Activated CD4-positive, alpha-beta T cell treated with anti-CD3 and anti-CD28 coated beads, Interleukin-2, amount 10 ng/mL, durations not matched to agents 24 days and 14 days (primary cell): Measurements from ENCODE around the gene SLC26A4. TPM values are rescaled to one million over a fixed set of nuclear protein-coding genes. Genes with fewer than 3 reads are reported as not detected.

Source experiments
- DNase-seq: peaks from one replicate; pipeline ENCODE4 v3.0.0; 2022
- H3K27ac Mint-ChIP-seq: one replicate; pipeline ENCODE4 v1.8.0; 2022; ENCODE audit warnings: mild to moderate bottlenecking, mixed read lengths
- H3K27me3 Mint-ChIP-seq: one replicate; pipeline ENCODE4 v1.8.0; 2022; ENCODE audit warnings: mixed read lengths
- H3K36me3 Mint-ChIP-seq: one replicate; pipeline ENCODE4 v1.8.0; 2022; ENCODE audit warnings: low read depth, mild to moderate bottlenecking, mixed read lengths
- H3K4me1 Mint-ChIP-seq: one replicate; pipeline ENCODE4 v1.8.0; 2021; ENCODE audit warnings: mixed read lengths
- H3K4me3 Mint-ChIP-seq: one replicate; pipeline ENCODE4 v1.8.0; 2022; ENCODE audit warnings: mild to moderate bottlenecking, moderate library complexity, mixed read lengths
- H3K9me3 Mint-ChIP-seq: one replicate; pipeline ENCODE4 v1.8.0; 2021; ENCODE audit warnings: mixed read lengths
- intact Hi-C: fragments of 100-400 bp; cut with micrococcal nuclease; formaldehyde crosslinking; loops from one replicate; pipeline ENCODE4 v1.15.1; 2023
- total RNA-seq: library from RNA; stranded (reverse); gene quantifications from 2 replicates; pipeline ENCODE4 v1.2.3, GENCODE V29; 2022

SLC26A4 gene
- total RNA-seq, 1 donor from 2014 or later: 7.8 TPM

DNA sequence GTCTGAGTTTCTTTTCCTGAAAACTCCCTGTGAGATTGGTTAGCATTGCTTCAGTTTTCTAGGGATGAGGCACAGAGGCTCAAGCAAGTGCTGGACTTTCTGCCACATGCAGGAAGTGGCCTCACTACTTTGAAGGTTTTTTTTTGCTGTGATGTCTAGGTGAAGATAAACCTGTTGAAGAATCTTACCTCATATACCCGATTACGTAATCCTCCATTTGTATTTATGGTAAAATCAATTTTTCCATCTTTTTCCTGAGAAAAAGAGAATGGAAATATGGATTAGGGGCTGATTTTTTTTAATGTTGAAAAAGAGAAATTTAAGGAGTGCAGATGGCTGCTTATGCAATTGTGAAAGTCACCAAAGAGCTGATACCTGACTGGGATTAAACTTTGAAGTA is 106.8 kb downstream of the SLC26A4 start:
- no peak overlapping the region for H3K27ac Mint-ChIP-seq
- no peaks in the 10 kb centered on the region for H3K9me3 Mint-ChIP-seq
- no peaks in the 10 kb centered on the region for H3K27me3 Mint-ChIP-seq
- peaks cover 22% of the 10 kb centered on the region for H3K4me1 Mint-ChIP-seq
- H3K4me3 Mint-ChIP-seq: no peak overlapping the region
- DNase-seq: no peak
- intact Hi-C loops: no loop called here
- H3K36me3 Mint-ChIP-seq: peaks cover 3% of the 10 kb centered on the region

Other genes starting within 250 kb of the SLC26A4 start
- not detected in 2 replicates for gene GPR22, start 190.8 kb upstream of the SLC26A4 start, total RNA-seq
- gene COG5, start 96.9 kb upstream of the SLC26A4 start, total RNA-seq: 40.9 and 43.3 TPM in 2 replicates
- gene DUS4L, start 96.9 kb upstream of the SLC26A4 start, total RNA-seq: 12.9 and 14.9 TPM in 2 replicates
- 43.6 and 52.0 TPM in 2 replicates for gene BCAP29, start 80.6 kb upstream of the SLC26A4 start, total RNA-seq
- gene CBLL1, start 83.3 kb downstream of the SLC26A4 start, total RNA-seq: 48.7 and 50.7 TPM in 2 replicates
- not detected in 2 replicates for gene SLC26A3, start 142.4 kb downstream of the SLC26A4 start, total RNA-seq
- gene DLD, start 230.4 kb downstream of the SLC26A4 start, total RNA-seq: 113 and 119 TPM in 2 replicates